Prostate gland (tissue), 2 donors: ENCODE results near the gene AMHR2. TPM values are rescaled to one million over a fixed set of nuclear protein-coding genes. Genes with fewer than 3 reads are reported as not detected.

Source experiments
- DNase-seq: peaks from one replicate; pipeline ENCODE4 v3.0.0-alpha.2; 2019; ENCODE audit warnings: low spot score
- H3K27ac ChIP-seq, 2 donors: fragments of 200-600 bp; sonication (generic); 2 replicates each; pipeline ENCODE4 v1.5.1; 2017 to 2019
- H3K27me3 ChIP-seq: fragments of 200-600 bp; sonication (generic); replicated peaks from 2 replicates; pipeline ENCODE4 v1.5.1; 2019; ENCODE audit not compliant: insufficient read depth
- H3K36me3 ChIP-seq, 2 donors: fragments of 200-600 bp; sonication (generic); 1 replicate in 1 of 2; 2 replicates in 1 of 2; pipeline versions ENCODE4 v1.5.1 to v1.8.1; 2017 to 2019
- H3K4me1 ChIP-seq: fragments of 200-600 bp; sonication (generic); replicated peaks from 2 replicates; pipeline ENCODE4 v1.5.1; 2019
- H3K4me3 ChIP-seq, 2 donors: fragments of 200-600 bp; sonication (generic); 2 replicates each; pipeline ENCODE4 v1.5.1; 2017 to 2019
- H3K9me3 ChIP-seq: fragments of 200-600 bp; sonication (generic); 2 replicates; pipeline ENCODE4 v1.5.1; 2017
- CTCF ChIP-seq, 4 experiments: fragments of 200-600 bp in 2 of 4; fragments of 450-650 bp in 2 of 4; sonication (generic) in 2 of 4; IDR thresholded peaks; 1 replicate in 3 of 4; 2 replicates in 1 of 4; pipeline ENCODE4 v1.5.1; 2016 to 2019; ENCODE audit warnings: antibody characterized with exemption in 4 of 4, mild to moderate bottlenecking in 2 of 4, moderate library complexity in 2 of 4
- POLR2A ChIP-seq: fragments of 450-650 bp; IDR thresholded peaks from one replicate; pipeline ENCODE4 v1.6.1; 2016; ENCODE audit warnings: antibody characterized with exemption, mild to moderate bottlenecking
- POLR2AphosphoS5 ChIP-seq: sonication (generic); formaldehyde crosslinking; IDR thresholded peaks from one replicate; pipeline ENCODE4 v1.6.1; 2017; ENCODE audit warnings: antibody characterized with exemption
- WGBS: methylation state at CpG from one replicate; pipeline ENCODE4 v1.1.5; 2018; 5-methylcytosine and 5-hydroxymethylcytosine counted together
- intact Hi-C: fragments of 100-400 bp; cut with DNase I; formaldehyde crosslinking; loops from one replicate; pipeline ENCODE4 v1.14.2; 2022
- total RNA-seq, 2 donors: library from RNA; depleted of rRNA; stranded (reverse); fragments of >200 nt; gene quantifications; one replicate each; pipeline ENCODE4 v1.1.0, GENCODE V29; 2016

The AMHR2 gene
- total RNA-seq, 2 donors from 2014 or later: 44.5 TPM; not detected in 1

- peaks cover 8 to 9% of the 10 kb centered on the region in 2 donors for H3K36me3 ChIP-seq
- WGBS: 40% methylated on average over 1 of the region's 1 CpG
- H3K9me3 ChIP-seq: no peaks in the 10 kb centered on the region
- intact Hi-C loops: no loop called here
- no peak overlapping the region for H3K27ac ChIP-seq
- H3K4me1 ChIP-seq: peaks cover 9% of the 10 kb centered on the region
- no peak for DNase-seq
- no peak overlapping the region for H3K4me3 ChIP-seq
- no peaks in the 10 kb centered on the region for H3K27me3 ChIP-seq
- TF ChIP-seq POLR2AphosphoS5 (no peak), CTCF (IDR thresholded peaks at IDR 0.05) (no peak), POLR2A (no peak)
Observed at GRCh38 chr12:53478865-53479264, 55.2 kb downstream of the AMHR2 start.

GRCh38 chr12:53479331-53479730 lies 55.7 kb downstream of the AMHR2 start:
- H3K27me3 ChIP-seq: no peaks in the 10 kb centered on the region
- H3K4me3 ChIP-seq: no peak overlapping the region
- H3K27ac ChIP-seq: no peak overlapping the region
- intact Hi-C loops: no loop called here
- WGBS: 70% methylated on average over 5 of the region's 5 CpGs
- peaks cover 5% of the 10 kb centered on the region for H3K4me1 ChIP-seq
- H3K9me3 ChIP-seq: no peaks in the 10 kb centered on the region
- TF ChIP-seq POLR2AphosphoS5: no peak
- TF ChIP-seq POLR2A: no peak
- no peak for TF ChIP-seq CTCF (IDR thresholded peaks at IDR 0.05)
- no peak for DNase-seq
- peaks cover 8 to 9% of the 10 kb centered on the region in 2 donors for H3K36me3 ChIP-seq

GRCh38 chr12:53480491-53481442 lies 57.1 kb downstream of the AMHR2 start:
- intact Hi-C loops: no loop called here
- H3K9me3 ChIP-seq: no peaks in the 10 kb centered on the region
- no peaks in the 10 kb centered on the region for H3K27me3 ChIP-seq
- no peak for DNase-seq
- no peak overlapping the region for H3K4me3 ChIP-seq
- peaks cover 4 to 9% of the 10 kb centered on the region in 2 donors for H3K36me3 ChIP-seq
- H3K4me1 ChIP-seq: peaks cover 2% of the 10 kb centered on the region
- H3K27ac ChIP-seq: no peak overlapping the region
- TF ChIP-seq POLR2AphosphoS5: no peak
- 70% methylated on average over 12 of the region's 12 CpGs for WGBS

Other genes with a start within 250 kb of the AMHR2 start
- gene ZNF740, start 243.1 kb upstream of the AMHR2 start, total RNA-seq: 10 to 100 TPM; 17.0 to 19.1 TPM
- gene CSAD, start 242.9 kb upstream of the AMHR2 start, total RNA-seq: 10 to 100 TPM; 30.8 to 92.5 TPM
- gene ITGB7, start 216.6 kb upstream of the AMHR2 start, total RNA-seq: 1 to 10 TPM; 1.2 to 1.7 TPM
- 10 to 100 TPM; 28.9 to 30.4 TPM for gene RARG, start 191.6 kb upstream of the AMHR2 start, total RNA-seq
- 1 to 10 TPM in 1 of 2 donors, under 1 TPM in 1; 0.55 to 6.1 TPM for gene ESPL1, start 155.6 kb upstream of the AMHR2 start, total RNA-seq
- gene PFDN5, start 128.3 kb upstream of the AMHR2 start, total RNA-seq: 100 to 1,000 TPM; 552 to 673 TPM
- gene MYG1, start 124.2 kb upstream of the AMHR2 start, total RNA-seq: 10 to 100 TPM; 48.1 to 75.4 TPM
- 10 to 100 TPM; 50.7 to 79.3 TPM for gene AAAS, start 102.2 kb upstream of the AMHR2 start, total RNA-seq
- gene SP7, start 87.5 kb upstream of the AMHR2 start, total RNA-seq: not detected
- 10 to 100 TPM; 60.1 to 84.5 TPM for gene SP1, start 43.7 kb upstream of the AMHR2 start, total RNA-seq
- 100 to 1,000 TPM in 1 of 2 donors, 10 to 100 TPM in 1; 98.8 to 104 TPM for gene PRR13, start 17.9 kb downstream of the AMHR2 start, total RNA-seq
- gene PCBP2, start 28.2 kb downstream of the AMHR2 start, total RNA-seq: 100 to 1,000 TPM; 322 to 534 TPM
- 10 to 100 TPM in 1 of 2 donors, 1 to 10 TPM in 1; 4.3 to 30.9 TPM for gene MAP3K12, start 75.6 kb downstream of the AMHR2 start, total RNA-seq
- gene TARBP2, start 77.4 kb downstream of the AMHR2 start, total RNA-seq: 10 to 100 TPM; 23.4 to 45.7 TPM
- not detected for gene NPFF, start 83.6 kb downstream of the AMHR2 start, total RNA-seq
- gene ATF7, start 202.5 kb downstream of the AMHR2 start, total RNA-seq: 10 to 100 TPM; 37.9 to 46.7 TPM